AG04449 (cell line): Measurements from ENCODE around the gene SAMD11.

Experiments
- CTCF ChIA-PET: fragments of 350-600 bp; formaldehyde crosslinking; extraction: SDS; loops from one replicate; lab custom pipeline; 2021; ENCODE audit warnings: antibody characterized with exemption; lab: Yijun Ruan, JAX
- POLR2A ChIA-PET: fragments of 400-600, 350-600 bp; formaldehyde crosslinking; extraction: SDS; loops from one replicate; lab custom pipeline; 2020; ENCODE audit warnings: antibody characterized with exemption, inconsistent platforms; lab: Yijun Ruan, JAX
- DNase-seq: peaks from one replicate; pipeline ENCODE4 v3.0.0-alpha.2; 2010; ENCODE audit warnings: low read depth, low spot score
- H3K4me3 ChIP-seq: 2 replicates; pipeline ENCODE4 v1.5.1; 2011; ENCODE audit warnings: low read depth, mild to moderate bottlenecking, control low read depth, low read length
- TF ChIP-seq, protein P1 (sequence below): IDR thresholded peaks from one replicate; pipeline ENCODE4 v1.5.1; 2011; ENCODE audit warnings: mild to moderate bottlenecking, moderate library complexity, low read length, control low read depth, inconsistent platforms; ENCODE audit not compliant: insufficient read depth; ENCODE audit errors: missing control alignments

The SAMD11 gene

GRCh38 chr1:991895-992294 is 68.2 kb downstream of the SAMD11 start:
- POLR2A ChIA-PET, result no interaction called here
- no peak overlapping the region for H3K4me3 ChIP-seq
- DNase-seq, result no peak
- CTCF ChIA-PET, result interaction anchor here (0.7 to 7.2 kb wide), 4 partner anchors 9 to 27 kb away, joined by 3 to 86 read pairs (median 8); partner anchors contain the start of gene PERM1
- TF ChIP-seq, protein P1, sequence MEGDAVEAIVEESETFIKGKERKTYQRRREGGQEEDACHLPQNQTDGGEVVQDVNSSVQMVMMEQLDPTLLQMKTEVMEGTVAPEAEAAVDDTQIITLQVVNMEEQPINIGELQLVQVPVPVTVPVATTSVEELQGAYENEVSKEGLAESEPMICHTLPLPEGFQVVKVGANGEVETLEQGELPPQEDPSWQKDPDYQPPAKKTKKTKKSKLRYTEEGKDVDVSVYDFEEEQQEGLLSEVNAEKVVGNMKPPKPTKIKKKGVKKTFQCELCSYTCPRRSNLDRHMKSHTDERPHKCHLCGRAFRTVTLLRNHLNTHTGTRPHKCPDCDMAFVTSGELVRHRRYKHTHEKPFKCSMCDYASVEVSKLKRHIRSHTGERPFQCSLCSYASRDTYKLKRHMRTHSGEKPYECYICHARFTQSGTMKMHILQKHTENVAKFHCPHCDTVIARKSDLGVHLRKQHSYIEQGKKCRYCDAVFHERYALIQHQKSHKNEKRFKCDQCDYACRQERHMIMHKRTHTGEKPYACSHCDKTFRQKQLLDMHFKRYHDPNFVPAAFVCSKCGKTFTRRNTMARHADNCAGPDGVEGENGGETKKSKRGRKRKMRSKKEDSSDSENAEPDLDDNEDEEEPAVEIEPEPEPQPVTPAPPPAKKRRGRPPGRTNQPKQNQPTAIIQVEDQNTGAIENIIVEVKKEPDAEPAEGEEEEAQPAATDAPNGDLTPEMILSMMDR, result no peak

DNA sequence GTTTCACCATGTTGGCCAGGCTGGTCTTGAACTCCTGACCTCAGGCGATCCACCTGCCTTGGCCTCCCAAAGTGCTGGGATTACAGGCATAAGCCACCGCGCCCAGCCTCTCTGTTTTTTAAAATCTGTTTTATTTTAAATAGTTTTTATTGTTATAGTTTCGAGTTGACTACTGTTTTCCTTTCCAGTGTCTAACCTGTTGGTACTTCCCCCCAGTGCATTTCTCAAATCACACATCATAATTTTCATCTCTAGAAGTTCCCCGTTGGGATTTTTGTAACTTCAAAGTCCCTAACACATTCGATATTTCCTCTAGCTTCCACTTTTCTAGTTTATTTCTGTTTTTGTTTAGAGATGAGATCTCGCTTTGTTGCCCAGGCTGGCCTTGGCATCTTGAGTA is 68.6 kb downstream of the SAMD11 start:
- CTCF ChIA-PET, result interaction anchor here (0.5 to 7.2 kb wide), 6 partner anchors 9 to 71 kb away, joined by 3 to 86 read pairs (median 5); partner anchors contain the start of gene PERM1
- no peak overlapping the region for H3K4me3 ChIP-seq
- POLR2A ChIA-PET, result no interaction called here
- TF ChIP-seq, protein P1, result no peak
- DNase-seq, result no peak

DNA sequence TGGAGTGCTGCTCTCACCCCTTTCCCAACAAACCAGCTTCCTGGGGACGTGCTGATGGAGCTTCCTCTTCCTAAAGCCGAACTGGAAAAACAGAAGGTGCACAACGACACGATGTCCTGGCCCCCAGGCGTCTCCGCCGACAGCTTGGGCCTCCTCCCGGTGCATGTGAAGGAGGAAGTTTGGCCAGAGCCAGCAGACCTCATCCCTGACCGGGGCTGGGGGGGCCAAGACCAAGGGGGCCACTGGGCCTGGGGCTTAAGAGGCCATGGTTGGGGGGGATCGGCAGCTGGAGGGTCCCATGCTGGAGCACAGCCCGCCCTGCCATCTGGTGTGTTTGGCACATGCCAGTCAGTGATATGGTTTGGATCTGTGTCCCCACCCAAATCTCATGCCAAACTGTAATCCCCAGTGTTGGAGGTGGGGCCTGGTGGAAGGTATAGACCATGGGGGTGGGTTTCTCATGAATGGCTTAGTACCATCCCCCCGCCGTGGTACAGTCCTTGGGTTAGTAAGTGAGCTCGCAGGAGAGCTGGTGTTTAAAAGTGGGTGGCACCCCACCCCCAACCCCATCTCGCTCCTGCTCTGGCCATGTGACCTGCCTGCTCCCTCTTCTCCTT is 69.8 kb downstream of the SAMD11 start:
- no peak for DNase-seq
- POLR2A ChIA-PET, result no interaction called here
- H3K4me3 ChIP-seq, result no peak overlapping the region
- CTCF ChIA-PET, result interaction anchor here (0.7 to 7.2 kb wide), 7 partner anchors 9 to 89 kb away, joined by 3 to 86 read pairs (median 4); partner anchors contain the start of gene PERM1
- TF ChIP-seq, protein P1, result no peak
